NB4 (cell line): ENCODE results near the gene CCL27.

Experiments
- MYC ChIP-seq: IDR thresholded peaks from 2 replicates; pipeline ENCODE4 v1.6.1; 2011; ENCODE audit warnings: low read depth, low read length
- POLR2A ChIP-seq: IDR thresholded peaks from 2 replicates; pipeline ENCODE4 v1.6.1; 2011; ENCODE audit warnings: mild to moderate bottlenecking; ENCODE audit not compliant: insufficient read length; ENCODE audit errors: extremely low read depth
- TF ChIP-seq, protein P1 (sequence below): IDR thresholded peaks from one replicate; pipeline ENCODE4 v1.5.1; 2012; ENCODE audit warnings: low read depth, low read length
- TF ChIP-seq, protein P2 (sequence below): IDR thresholded peaks from 2 replicates; pipeline ENCODE4 v1.6.1; 2011; ENCODE audit warnings: low read depth, low read length

DNA sequence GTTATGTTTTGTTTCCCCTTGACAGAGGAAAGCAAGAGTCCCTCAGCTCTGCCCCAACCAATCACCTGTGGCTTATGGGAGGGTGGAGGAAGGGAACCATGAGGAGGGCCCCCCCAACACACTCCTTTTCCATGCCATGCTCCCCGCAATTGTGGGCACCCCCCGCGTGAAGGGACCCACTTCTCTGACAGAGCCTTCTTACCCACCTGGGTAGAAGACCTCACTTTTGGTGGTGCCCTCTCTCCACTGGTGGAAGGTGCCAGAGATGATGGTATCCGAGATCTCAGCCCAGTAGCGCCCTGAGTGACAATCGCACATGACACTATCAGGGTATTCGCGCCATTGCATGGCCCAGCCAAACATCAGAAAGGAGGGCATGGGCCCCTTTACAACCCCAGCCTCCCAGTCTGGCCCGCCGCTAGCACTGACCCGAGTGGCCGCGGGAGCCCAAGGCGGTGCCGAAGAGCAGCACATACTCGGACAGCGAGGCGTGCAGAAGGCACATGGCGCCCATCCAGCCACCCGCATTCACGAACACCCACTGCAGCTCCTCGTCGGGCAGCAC is 25.6 kb downstream of the CCL27 start:
- TF ChIP-seq, protein P1, sequence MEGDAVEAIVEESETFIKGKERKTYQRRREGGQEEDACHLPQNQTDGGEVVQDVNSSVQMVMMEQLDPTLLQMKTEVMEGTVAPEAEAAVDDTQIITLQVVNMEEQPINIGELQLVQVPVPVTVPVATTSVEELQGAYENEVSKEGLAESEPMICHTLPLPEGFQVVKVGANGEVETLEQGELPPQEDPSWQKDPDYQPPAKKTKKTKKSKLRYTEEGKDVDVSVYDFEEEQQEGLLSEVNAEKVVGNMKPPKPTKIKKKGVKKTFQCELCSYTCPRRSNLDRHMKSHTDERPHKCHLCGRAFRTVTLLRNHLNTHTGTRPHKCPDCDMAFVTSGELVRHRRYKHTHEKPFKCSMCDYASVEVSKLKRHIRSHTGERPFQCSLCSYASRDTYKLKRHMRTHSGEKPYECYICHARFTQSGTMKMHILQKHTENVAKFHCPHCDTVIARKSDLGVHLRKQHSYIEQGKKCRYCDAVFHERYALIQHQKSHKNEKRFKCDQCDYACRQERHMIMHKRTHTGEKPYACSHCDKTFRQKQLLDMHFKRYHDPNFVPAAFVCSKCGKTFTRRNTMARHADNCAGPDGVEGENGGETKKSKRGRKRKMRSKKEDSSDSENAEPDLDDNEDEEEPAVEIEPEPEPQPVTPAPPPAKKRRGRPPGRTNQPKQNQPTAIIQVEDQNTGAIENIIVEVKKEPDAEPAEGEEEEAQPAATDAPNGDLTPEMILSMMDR = no peak
- TF ChIP-seq POLR2A = no peak
- TF ChIP-seq, protein P2, sequence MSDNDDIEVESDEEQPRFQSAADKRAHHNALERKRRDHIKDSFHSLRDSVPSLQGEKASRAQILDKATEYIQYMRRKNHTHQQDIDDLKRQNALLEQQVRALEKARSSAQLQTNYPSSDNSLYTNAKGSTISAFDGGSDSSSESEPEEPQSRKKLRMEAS = peak; percentile 95
- TF ChIP-seq MYC = peak; percentile 92
